ENCODE results near the gene TSEN2.

Gene TSEN2

GRCh38 chr3:12549971-12550760 lies 65.9 kb downstream of the TSEN2 start:
- no peak for DNase-seq (ENCODE audit: low read depth, low spot score)

GRCh38 chr3:12553921-12554391 lies 69.7 kb downstream of the TSEN2 start:
- no peak for DNase-seq (ENCODE audit: low read depth, low spot score)

GRCh38 chr3:12556314-12556689 lies 72.0 kb downstream of the TSEN2 start:
- DNase-seq (ENCODE audit: low read depth, low spot score) = no peak

- DNase-seq (ENCODE audit: low read depth, low spot score) = peak; percentile 57
These were observed 72.6 kb downstream of the TSEN2 start, which contains the start of gene MKRN2 for GRCh38 chr3:12556690-12557472. MKRN2 (plus strand) TSS chr3:12557087; CDS start chr3:12557151, 64 bp downstream.

- no peak for DNase-seq (ENCODE audit: low read depth, low spot score)
These were observed 73.3 kb downstream of the TSEN2 start for GRCh38 chr3:12557473-12558100.

- no peak for DNase-seq (ENCODE audit: low read depth, low spot score)
These were observed 74.4 kb downstream of the TSEN2 start for GRCh38 chr3:12558706-12559105.

GRCh38 chr3:12559520-12559919 lies 75.2 kb downstream of the TSEN2 start:
- no peak for DNase-seq (ENCODE audit: low read depth, low spot score)

- DNase-seq (ENCODE audit: low read depth, low spot score) = no peak
These were observed 76.4 kb downstream of the TSEN2 start for GRCh38 chr3:12560505-12561190.

- no peak for DNase-seq (ENCODE audit: low read depth, low spot score)
These were observed 77.1 kb downstream of the TSEN2 start for GRCh38 chr3:12561397-12561796.

- DNase-seq (ENCODE audit: low read depth, low spot score) = no peak
These were observed 78.2 kb downstream of the TSEN2 start for GRCh38 chr3:12562451-12562850.

- DNase-seq (ENCODE audit: low read depth, low spot score) = no peak
These were observed 82.7 kb downstream of the TSEN2 start for GRCh38 chr3:12566976-12567375.

- no peak for DNase-seq (ENCODE audit: low read depth, low spot score)
These were observed 84.5 kb downstream of the TSEN2 start for GRCh38 chr3:12568747-12569146.

- no peak for DNase-seq (ENCODE audit: low read depth, low spot score)
These were observed 85.6 kb downstream of the TSEN2 start for GRCh38 chr3:12569836-12570235.

GRCh38 chr3:12571986-12572385 lies 87.7 kb downstream of the TSEN2 start:
- no peak for DNase-seq (ENCODE audit: low read depth, low spot score)

- no peak for DNase-seq (ENCODE audit: low read depth, low spot score)
These were observed 89.9 kb downstream of the TSEN2 start for GRCh38 chr3:12574131-12574530.

- no peak for DNase-seq (ENCODE audit: low read depth, low spot score)
These were observed 90.4 kb downstream of the TSEN2 start for GRCh38 chr3:12574661-12575060.

- DNase-seq (ENCODE audit: low read depth, low spot score) = no peak
These were observed 93.1 kb downstream of the TSEN2 start for GRCh38 chr3:12577379-12577778.

GRCh38 chr3:12578742-12579141 lies 94.5 kb downstream of the TSEN2 start:
- no peak for DNase-seq (ENCODE audit: low read depth, low spot score)

- DNase-seq (ENCODE audit: low read depth, low spot score) = no peak
These were observed 95.2 kb downstream of the TSEN2 start for GRCh38 chr3:12579456-12579855.

- no peak for DNase-seq (ENCODE audit: low read depth, low spot score)
These were observed 95.6 kb downstream of the TSEN2 start for GRCh38 chr3:12579905-12580304.

GRCh38 chr3:12582730-12583129 lies 98.5 kb downstream of the TSEN2 start:
- no peak for DNase-seq (ENCODE audit: low read depth, low spot score)
